Breast epithelium (tissue), 3 donors: Measurements from ENCODE around the gene FRMPD2.

Experiments
- CTCF ChIP-seq, 3 donors: fragments of 450-650 bp; IDR thresholded peaks; one replicate each; pipeline ENCODE4 v1.5.1; 2016 to 2017; ENCODE audit warnings: antibody characterized with exemption in 3 of 3, mild to moderate bottlenecking in 3 of 3, moderate library complexity in 3 of 3
- POLR2A ChIP-seq: fragments of 450-650 bp; IDR thresholded peaks from one replicate; pipeline ENCODE4 v1.6.1; 2016; ENCODE audit warnings: antibody characterized with exemption, mild to moderate bottlenecking, moderate library complexity
- POLR2AphosphoS5 ChIP-seq, 3 donors: sonication (generic); formaldehyde crosslinking; IDR thresholded peaks; one replicate each; pipeline ENCODE4 v1.6.1; 2017; ENCODE audit warnings: antibody characterized with exemption in 3 of 3

GRCh38 chr10:48316236-48316635 is 41.7 kb upstream of the FRMPD2 start:
- no peak for TF ChIP-seq POLR2A
- TF ChIP-seq CTCF (IDR thresholded peaks at IDR 0.05) = no peak
- TF ChIP-seq POLR2AphosphoS5 (IDR thresholded peaks at IDR 0.05) = no peak
